ENCODE data around the gene METTL17.
"Not testable (repeated sequence)": the region's sequence is repeated elsewhere in the genome, so short reads cannot be mapped to it uniquely, and the experiment has no call there.

The METTL17 gene

GRCh38 chr14:20982646-20983369 lies 7.0 kb upstream of the METTL17 start:
- in situ Hi-C loops (cut with MboI; ENCODE audit: low sequenced_read_pairs, unreplicated experiment) = no loop called here
- no peak for TF ChIP-seq CTCF (IDR thresholded peaks at IDR 0.05; ENCODE audit: borderline replicate concordance, control extremely low read depth, extremely low read depth, insufficient read depth, missing control alignments)
- no peak for DNase-seq (ENCODE audit: low spot score)

GRCh38 chr14:20985650-20986049 lies 4.1 kb upstream of the METTL17 start:
- DNase-seq (ENCODE audit: low spot score); in situ Hi-C loops (cut with MboI; ENCODE audit: low sequenced_read_pairs, unreplicated experiment): not testable (repeated sequence)

GRCh38 chr14:20986811-20987210 lies 3.0 kb upstream of the METTL17 start:
- in situ Hi-C loops (cut with MboI; ENCODE audit: low sequenced_read_pairs, unreplicated experiment) = no loop called here
- DNase-seq (ENCODE audit: low spot score) = no peak
- TF ChIP-seq CTCF (IDR thresholded peaks at IDR 0.05; ENCODE audit: borderline replicate concordance, control extremely low read depth, extremely low read depth, insufficient read depth, missing control alignments) = no peak

GRCh38 chr14:20988717-20989470 lies 886 bp upstream of the METTL17 start:
- no peak for DNase-seq (ENCODE audit: low spot score)
- in situ Hi-C loops (cut with MboI; ENCODE audit: low sequenced_read_pairs, unreplicated experiment) = no loop called here
- no peak for TF ChIP-seq CTCF (IDR thresholded peaks at IDR 0.05; ENCODE audit: borderline replicate concordance, control extremely low read depth, extremely low read depth, insufficient read depth, missing control alignments)

- in situ Hi-C loops (cut with MboI; ENCODE audit: low sequenced_read_pairs, unreplicated experiment) = no loop called here
- no peak for TF ChIP-seq CTCF (IDR thresholded peaks at IDR 0.05; ENCODE audit: borderline replicate concordance, control extremely low read depth, extremely low read depth, insufficient read depth, missing control alignments)
These were observed 351 bp upstream of the METTL17 start for GRCh38 chr14:20989471-20989786.

GRCh38 chr14:20996521-20996920 lies 6.7 kb downstream of the METTL17 start:
- in situ Hi-C loops (cut with MboI; ENCODE audit: low sequenced_read_pairs, unreplicated experiment) = no loop called here
- no peak for DNase-seq (ENCODE audit: low spot score)
- no peak for TF ChIP-seq CTCF (IDR thresholded peaks at IDR 0.05; ENCODE audit: borderline replicate concordance, control extremely low read depth, extremely low read depth, insufficient read depth, missing control alignments)

More at GRCh38 chr14:20989471-20989786, 351 bp upstream of the METTL17 start:
- no peak for DNase-seq (ENCODE audit: low spot score)

GRCh38 chr14:20997115-20997514 lies 7.3 kb downstream of the METTL17 start:
- TF ChIP-seq CTCF (IDR thresholded peaks at IDR 0.05; ENCODE audit: borderline replicate concordance, control extremely low read depth, extremely low read depth, insufficient read depth, missing control alignments) = no peak
- no peak for DNase-seq (ENCODE audit: low spot score)
- in situ Hi-C loops (cut with MboI; ENCODE audit: low sequenced_read_pairs, unreplicated experiment) = no loop called here

Measured in GM13976 (cell line).